PFSK-1 (cell line): ENCODE measurements around the gene ARSJ.

Source experiments
- FOXP2 ChIP-seq: optimal IDR thresholded peaks from 2 replicates; pipeline ENCODE3; 2011; ENCODE audit warnings: borderline replicate concordance, control low read depth, inconsistent platforms; ENCODE audit not compliant: insufficient read depth; ENCODE audit errors: extremely low read length, extremely low read depth
- POLR2AphosphoS5 ChIP-seq: IDR thresholded peaks from 2 replicates; pipeline ENCODE4 v1.6.1; 2012; ENCODE audit warnings: low read depth, mild to moderate bottlenecking, control low read depth, low read length, moderate library complexity
- SIN3A ChIP-seq: IDR thresholded peaks from 2 replicates; pipeline ENCODE4 v1.6.1; 2012; ENCODE audit warnings: mild to moderate bottlenecking, low read length, moderate library complexity, borderline replicate concordance; ENCODE audit not compliant: insufficient read depth
- TAF1 ChIP-seq: IDR thresholded peaks from 2 replicates; pipeline ENCODE4 v1.6.1; 2012; ENCODE audit warnings: low read length, control low read depth, borderline replicate concordance; ENCODE audit not compliant: insufficient read depth
- TF ChIP-seq, protein P1 (sequence below), 2 experiments: IDR thresholded peaks; 2 replicates each; pipeline versions ENCODE4 v1.6.1 to v1.8.0; 2011 to 2012; ENCODE audit warnings: low read depth in 2 of 2, low read length in 2 of 2, control low read depth in 1 of 2, inconsistent platforms in 1 of 2, mild to moderate bottlenecking in 1 of 2, moderate library complexity in 1 of 2; ENCODE audit not compliant: insufficient read depth in 1 of 2

The ARSJ gene

DNA sequence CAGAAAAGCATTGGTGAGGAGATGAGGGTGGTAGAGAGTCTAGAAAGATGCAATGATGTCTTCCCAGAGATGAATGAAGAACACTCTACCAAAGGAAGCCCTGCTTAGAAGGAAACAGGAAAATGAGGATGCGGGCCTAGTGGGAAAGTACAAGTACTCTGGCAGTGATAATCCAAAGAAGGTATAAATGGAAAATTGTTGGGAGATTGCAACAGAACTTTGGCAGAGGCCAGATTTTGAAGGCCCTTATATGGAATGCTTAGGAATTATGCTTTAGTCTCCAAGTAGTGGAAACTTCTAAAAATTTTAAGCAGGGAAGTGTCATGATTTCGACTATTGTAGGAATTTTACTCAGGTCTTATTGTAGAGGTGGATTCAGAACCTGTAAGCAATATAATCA, 11.0 kb downstream of the ARSJ start:
- TF ChIP-seq, protein P1, sequence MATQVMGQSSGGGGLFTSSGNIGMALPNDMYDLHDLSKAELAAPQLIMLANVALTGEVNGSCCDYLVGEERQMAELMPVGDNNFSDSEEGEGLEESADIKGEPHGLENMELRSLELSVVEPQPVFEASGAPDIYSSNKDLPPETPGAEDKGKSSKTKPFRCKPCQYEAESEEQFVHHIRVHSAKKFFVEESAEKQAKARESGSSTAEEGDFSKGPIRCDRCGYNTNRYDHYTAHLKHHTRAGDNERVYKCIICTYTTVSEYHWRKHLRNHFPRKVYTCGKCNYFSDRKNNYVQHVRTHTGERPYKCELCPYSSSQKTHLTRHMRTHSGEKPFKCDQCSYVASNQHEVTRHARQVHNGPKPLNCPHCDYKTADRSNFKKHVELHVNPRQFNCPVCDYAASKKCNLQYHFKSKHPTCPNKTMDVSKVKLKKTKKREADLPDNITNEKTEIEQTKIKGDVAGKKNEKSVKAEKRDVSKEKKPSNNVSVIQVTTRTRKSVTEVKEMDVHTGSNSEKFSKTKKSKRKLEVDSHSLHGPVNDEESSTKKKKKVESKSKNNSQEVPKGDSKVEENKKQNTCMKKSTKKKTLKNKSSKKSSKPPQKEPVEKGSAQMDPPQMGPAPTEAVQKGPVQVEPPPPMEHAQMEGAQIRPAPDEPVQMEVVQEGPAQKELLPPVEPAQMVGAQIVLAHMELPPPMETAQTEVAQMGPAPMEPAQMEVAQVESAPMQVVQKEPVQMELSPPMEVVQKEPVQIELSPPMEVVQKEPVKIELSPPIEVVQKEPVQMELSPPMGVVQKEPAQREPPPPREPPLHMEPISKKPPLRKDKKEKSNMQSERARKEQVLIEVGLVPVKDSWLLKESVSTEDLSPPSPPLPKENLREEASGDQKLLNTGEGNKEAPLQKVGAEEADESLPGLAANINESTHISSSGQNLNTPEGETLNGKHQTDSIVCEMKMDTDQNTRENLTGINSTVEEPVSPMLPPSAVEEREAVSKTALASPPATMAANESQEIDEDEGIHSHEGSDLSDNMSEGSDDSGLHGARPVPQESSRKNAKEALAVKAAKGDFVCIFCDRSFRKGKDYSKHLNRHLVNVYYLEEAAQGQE (IDR thresholded peaks at IDR 0.05; ENCODE audit: insufficient read depth in 1 of 2, low read depth in 2 of 2, low read length in 2 of 2), result no peak
- TF ChIP-seq POLR2AphosphoS5 (no peak), FOXP2 (no peak), SIN3A (no peak), TAF1 (no peak)

DNA sequence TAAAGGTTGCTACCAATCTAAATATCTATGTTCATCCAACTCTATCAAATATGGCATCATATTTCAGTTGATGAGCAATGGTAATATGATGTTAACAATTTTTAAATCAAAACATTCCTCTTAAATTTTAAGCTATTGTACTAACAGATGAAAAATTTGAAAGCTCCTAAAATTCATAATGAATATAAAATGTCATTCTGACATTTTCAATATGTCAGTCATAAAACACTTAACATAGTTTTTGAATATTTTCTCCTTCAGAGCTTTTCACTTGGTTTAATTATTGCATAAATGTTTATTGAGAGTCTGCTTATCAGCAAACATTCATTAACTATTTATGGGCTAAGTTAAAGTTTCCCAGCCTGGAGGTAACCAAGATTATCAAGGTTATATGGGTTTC, 11.8 kb downstream of the ARSJ start:
- TF ChIP-seq POLR2AphosphoS5 (no peak), SIN3A (no peak), FOXP2 (no peak), TAF1 (no peak)
- TF ChIP-seq, protein P1 (IDR thresholded peaks at IDR 0.05; ENCODE audit: insufficient read depth in 1 of 2, low read depth in 2 of 2, low read length in 2 of 2), result no peak

GRCh38 chr4:113962719-113963265, 16.7 kb downstream of the ARSJ start:
- no peak for TF ChIP-seq SIN3A
- TF ChIP-seq, protein P1 (IDR thresholded peaks at IDR 0.05; ENCODE audit: insufficient read depth in 1 of 2, low read depth in 2 of 2, low read length in 2 of 2), result no peak
- no peak for TF ChIP-seq TAF1
- TF ChIP-seq FOXP2, result no peak
- no peak for TF ChIP-seq POLR2AphosphoS5

GRCh38 chr4:113962016-113962347, 17.5 kb downstream of the ARSJ start:
- TF ChIP-seq SIN3A (no peak), FOXP2 (no peak), TAF1 (no peak), POLR2AphosphoS5 (no peak)
- TF ChIP-seq, protein P1 (IDR thresholded peaks at IDR 0.05; ENCODE audit: insufficient read depth in 1 of 2, low read depth in 2 of 2, low read length in 2 of 2), result no peak
